ENCODE data around the gene PTPA.

Gene PTPA

DNA sequence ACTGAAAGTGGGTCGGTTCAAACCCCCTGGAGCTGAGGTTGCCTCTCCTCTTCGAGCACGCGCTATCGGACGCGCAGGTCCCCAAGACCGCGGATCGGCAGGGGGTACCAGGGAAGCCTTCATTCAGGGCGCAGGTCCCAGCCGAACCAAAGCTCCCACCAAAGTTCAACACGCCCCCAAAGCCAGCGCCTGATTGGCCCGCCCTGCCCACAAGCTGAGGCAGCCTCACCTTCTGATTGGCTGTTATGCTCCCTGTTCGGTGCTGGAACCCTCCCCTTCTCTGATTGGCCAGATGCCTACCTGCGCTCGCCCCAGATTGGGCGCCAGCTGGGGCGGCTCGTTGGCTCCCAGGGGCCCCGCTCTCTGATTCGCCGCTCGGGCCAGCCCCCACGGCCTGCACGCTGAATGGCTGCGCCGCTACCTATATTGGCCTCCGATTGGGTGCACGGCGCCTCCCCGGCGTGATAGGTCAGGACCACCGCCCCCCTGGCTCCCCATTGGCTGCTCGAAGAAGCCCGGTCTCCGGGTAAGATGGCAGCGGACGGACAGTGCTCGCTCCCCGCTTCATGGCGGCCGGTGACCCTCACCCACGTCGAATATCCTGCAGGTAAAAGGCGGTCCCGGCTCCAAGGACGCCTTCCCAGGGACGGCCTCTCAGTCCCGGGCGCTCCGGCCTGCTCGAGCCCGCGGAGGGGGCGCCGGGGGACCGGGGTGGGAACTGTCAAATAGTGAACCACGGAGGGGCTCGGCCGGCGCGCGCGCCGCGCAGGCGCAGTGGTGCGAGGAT, 30.4 kb upstream of the PTPA start, which contains the start of gene DOLPP1 (continued):
- TF ChIP-seq ZNF530 (tag by site-specific recombination; IDR thresholded peaks at IDR 0.05; ENCODE audit: low read depth) (no peak), ZNF341 (tag by site-specific recombination; IDR thresholded peaks at IDR 0.05; ENCODE audit: low read depth) (peak; percentile 39), KLF8 (tag by site-specific recombination; IDR thresholded peaks at IDR 0.05) (no peak; the same call in 1 of the 2 replicates), ZNF23 (tag by site-specific recombination; IDR thresholded peaks at IDR 0.05; ENCODE audit: borderline replicate concordance) (no peak), ZNF324 (tag by site-specific recombination; IDR thresholded peaks at IDR 0.05) (peak; percentile 70; the same call in 1 of the 2 replicates), ZNF792 (tag by site-specific recombination; IDR thresholded peaks at IDR 0.05) (no peak), ZNF791 (tag by site-specific recombination; IDR thresholded peaks at IDR 0.05) (no peak), EGR2 (tag by site-specific recombination; IDR thresholded peaks at IDR 0.05; ENCODE audit: low read depth) (peak; percentile 66), ZNF629 (tag by site-specific recombination; IDR thresholded peaks at IDR 0.05) (0 out of 2 replicates have a peak, but pooled peaks have one; percentile 19), ZIC2 (tag by site-specific recombination; IDR thresholded peaks at IDR 0.05) (no peak), ZBTB1 (tag by site-specific recombination; IDR thresholded peaks at IDR 0.05) (no peak), IKZF3 (tag by site-specific recombination; IDR thresholded peaks at IDR 0.05) (no peak), ZNF777 (tag by site-specific recombination; IDR thresholded peaks at IDR 0.05; ENCODE audit: borderline replicate concordance) (no peak), ZFHX2 (tag by site-specific recombination; conservative IDR thresholded peaks at IDR 0.05) (peak; percentile 54), ZNF133 (tag by site-specific recombination; IDR thresholded peaks at IDR 0.05) (no peak), GLIS2 (tag by site-specific recombination; IDR thresholded peaks at IDR 0.05) (peak; percentile 98), ZNF335 (tag by site-specific recombination; conservative IDR thresholded peaks at IDR 0.05) (peak; percentile 91; the same call in 1 of the 2 replicates), YY2 (tag by site-specific recombination; IDR thresholded peaks at IDR 0.05) (peak; percentile 98), ZNF350 (tag by site-specific recombination; IDR thresholded peaks at IDR 0.05) (no peak), ZNF169 (tag by site-specific recombination; IDR thresholded peaks at IDR 0.05) (no peak), ZNF362 (tag by site-specific recombination; IDR thresholded peaks at IDR 0.05) (no peak), ZNF24 (tag by site-specific recombination; IDR thresholded peaks at IDR 0.05) (no peak), ZNF266 (tag by site-specific recombination; IDR thresholded peaks at IDR 0.05; ENCODE audit: low read depth) (no peak), REST (tag by site-specific recombination; IDR thresholded peaks at IDR 0.05) (no peak), SCRT1 (tag by site-specific recombination; IDR thresholded peaks at IDR 0.05; ENCODE audit: borderline replicate concordance) (no peak), ZXDB (tag by site-specific recombination; IDR thresholded peaks at IDR 0.05) (peak; percentile 98), ZNF645 (tag by site-specific recombination; IDR thresholded peaks at IDR 0.05) (no peak), ZNF221 (tag by site-specific recombination; IDR thresholded peaks at IDR 0.05; ENCODE audit: borderline replicate concordance) (no peak), ZBTB21 (tag by site-specific recombination; IDR thresholded peaks at IDR 0.05) (no peak), ZNF585B (tag by site-specific recombination; IDR thresholded peaks at IDR 0.05) (no peak)
- TF ChIP-seq, protein P1, sequence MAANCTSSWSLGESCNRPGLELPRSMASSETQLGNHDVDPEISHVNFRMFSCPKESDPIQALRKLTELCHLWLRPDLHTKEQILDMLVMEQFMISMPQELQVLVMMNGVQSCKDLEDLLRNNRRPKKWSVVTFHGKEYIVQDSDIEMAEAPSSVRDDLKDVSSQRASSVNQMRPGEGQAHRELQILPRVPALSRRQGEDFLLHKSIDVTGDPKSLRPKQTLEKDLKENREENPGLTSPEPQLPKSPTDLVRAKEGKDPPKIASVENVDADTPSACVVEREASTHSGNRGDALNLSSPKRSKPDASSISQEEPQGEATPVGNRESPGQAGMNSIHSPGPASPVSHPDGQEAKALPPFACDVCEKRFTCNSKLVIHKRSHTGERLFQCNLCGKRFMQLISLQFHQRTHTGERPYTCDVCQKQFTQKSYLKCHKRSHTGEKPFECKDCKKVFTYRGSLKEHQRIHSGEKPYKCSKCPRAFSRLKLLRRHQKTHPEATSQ (tag by site-specific recombination; IDR thresholded peaks at IDR 0.05), result no peak; the same call in 1 of the 2 replicates
- TF ChIP-seq, protein P2, sequence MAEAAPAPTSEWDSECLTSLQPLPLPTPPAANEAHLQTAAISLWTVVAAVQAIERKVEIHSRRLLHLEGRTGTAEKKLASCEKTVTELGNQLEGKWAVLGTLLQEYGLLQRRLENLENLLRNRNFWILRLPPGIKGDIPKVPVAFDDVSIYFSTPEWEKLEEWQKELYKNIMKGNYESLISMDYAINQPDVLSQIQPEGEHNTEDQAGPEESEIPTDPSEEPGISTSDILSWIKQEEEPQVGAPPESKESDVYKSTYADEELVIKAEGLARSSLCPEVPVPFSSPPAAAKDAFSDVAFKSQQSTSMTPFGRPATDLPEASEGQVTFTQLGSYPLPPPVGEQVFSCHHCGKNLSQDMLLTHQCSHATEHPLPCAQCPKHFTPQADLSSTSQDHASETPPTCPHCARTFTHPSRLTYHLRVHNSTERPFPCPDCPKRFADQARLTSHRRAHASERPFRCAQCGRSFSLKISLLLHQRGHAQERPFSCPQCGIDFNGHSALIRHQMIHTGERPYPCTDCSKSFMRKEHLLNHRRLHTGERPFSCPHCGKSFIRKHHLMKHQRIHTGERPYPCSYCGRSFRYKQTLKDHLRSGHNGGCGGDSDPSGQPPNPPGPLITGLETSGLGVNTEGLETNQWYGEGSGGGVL (tag by site-specific recombination; IDR thresholded peaks at IDR 0.05), result no peak

Measured in HEK293 (cell line).